ENCODE data around the gene NFIB. TPM values are rescaled to one million over a fixed set of nuclear protein-coding genes. Genes with fewer than 3 reads are reported as not detected.

NFIB gene
- total RNA-seq, 1 experiment from 2014 or later: 0.61 TPM

GRCh38 chr9:14037331-14037730 lies 276.6 kb downstream of the NFIB start:
- Mint-ChIP-seq H3K4me1 (ENCODE audit: low read depth, unreplicated experiment) (no peaks in the 10 kb centered on the region), H3K9me3 (ENCODE audit: unreplicated experiment) (no peaks in the 10 kb centered on the region), H3K4me3 (ENCODE audit: unreplicated experiment) (no peak overlapping the region), H3K27ac (ENCODE audit: unreplicated experiment) (no peak overlapping the region), H3K27me3 (ENCODE audit: insufficient read depth, unreplicated experiment) (peaks cover 2% of the 10 kb centered on the region), H3K36me3 (ENCODE audit: insufficient read depth, unreplicated experiment) (no peaks in the 10 kb centered on the region)
- Histone ChIP-seq H3K9me3 (no peaks in the 10 kb centered on the region), H3K4me1 (no peaks in the 10 kb centered on the region), H3K27me3 (replicated peaks; ENCODE audit: control insufficient read depth, insufficient read depth, low read length) (no peaks in the 10 kb centered on the region), H3K4me3 (ENCODE audit: low read depth, low read length) (no peak overlapping the region), H3K36me3 (ENCODE audit: control insufficient read depth, insufficient read depth, low read length) (no peaks in the 10 kb centered on the region)
- intact Hi-C loops (cut with micrococcal nuclease; ENCODE audit: unreplicated experiment): no loop called here
- TF ChIP-seq, protein P1, sequence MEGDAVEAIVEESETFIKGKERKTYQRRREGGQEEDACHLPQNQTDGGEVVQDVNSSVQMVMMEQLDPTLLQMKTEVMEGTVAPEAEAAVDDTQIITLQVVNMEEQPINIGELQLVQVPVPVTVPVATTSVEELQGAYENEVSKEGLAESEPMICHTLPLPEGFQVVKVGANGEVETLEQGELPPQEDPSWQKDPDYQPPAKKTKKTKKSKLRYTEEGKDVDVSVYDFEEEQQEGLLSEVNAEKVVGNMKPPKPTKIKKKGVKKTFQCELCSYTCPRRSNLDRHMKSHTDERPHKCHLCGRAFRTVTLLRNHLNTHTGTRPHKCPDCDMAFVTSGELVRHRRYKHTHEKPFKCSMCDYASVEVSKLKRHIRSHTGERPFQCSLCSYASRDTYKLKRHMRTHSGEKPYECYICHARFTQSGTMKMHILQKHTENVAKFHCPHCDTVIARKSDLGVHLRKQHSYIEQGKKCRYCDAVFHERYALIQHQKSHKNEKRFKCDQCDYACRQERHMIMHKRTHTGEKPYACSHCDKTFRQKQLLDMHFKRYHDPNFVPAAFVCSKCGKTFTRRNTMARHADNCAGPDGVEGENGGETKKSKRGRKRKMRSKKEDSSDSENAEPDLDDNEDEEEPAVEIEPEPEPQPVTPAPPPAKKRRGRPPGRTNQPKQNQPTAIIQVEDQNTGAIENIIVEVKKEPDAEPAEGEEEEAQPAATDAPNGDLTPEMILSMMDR (IDR thresholded peaks at IDR 0.05; ENCODE audit: insufficient read depth in 1 of 2, low read depth in 1 of 2, low read length in 1 of 2, severe bottlenecking in 1 of 2, unreplicated experiment in 1 of 2): no peak
- DNase-seq: no peak
- POLR2A ChIA-PET: no interaction called here
- CTCF ChIA-PET: no interaction called here
- no TSS peak for BruUV-seq (replicated peaks)

DNA sequence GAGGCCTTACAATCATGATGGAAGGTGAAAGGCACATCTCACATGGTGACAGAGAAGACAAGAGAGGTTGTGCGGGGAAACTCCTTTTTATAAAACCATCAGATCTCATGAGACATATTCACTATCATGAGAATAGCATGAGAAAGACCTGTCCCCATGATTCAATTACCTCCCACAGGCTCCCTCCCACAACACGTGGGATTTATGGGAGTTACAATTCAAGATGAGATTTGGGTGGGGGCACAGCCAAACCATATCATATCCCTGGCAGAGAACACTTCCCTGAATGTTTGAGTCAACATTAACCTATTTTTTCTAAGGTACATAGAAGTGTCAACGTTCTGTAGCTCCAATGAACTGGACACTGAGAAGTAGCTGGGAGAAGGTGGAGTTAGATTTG lies 280.9 kb downstream of the NFIB start:
- no peaks in the 10 kb centered on the region for H3K27me3 Mint-ChIP-seq (ENCODE audit: insufficient read depth, unreplicated experiment)

More for the DNA sequence above, 280.9 kb downstream of the NFIB start:
- ChIA-PET POLR2A (no interaction called here), CTCF (no interaction called here)
- Mint-ChIP-seq H3K9me3 (ENCODE audit: unreplicated experiment) (no peaks in the 10 kb centered on the region), H3K27ac (ENCODE audit: unreplicated experiment) (no peak overlapping the region), H3K4me1 (ENCODE audit: low read depth, unreplicated experiment) (no peaks in the 10 kb centered on the region), H3K4me3 (ENCODE audit: unreplicated experiment) (no peak overlapping the region), H3K36me3 (ENCODE audit: insufficient read depth, unreplicated experiment) (no peaks in the 10 kb centered on the region)
- TF ChIP-seq, protein P1 (IDR thresholded peaks at IDR 0.05; ENCODE audit: insufficient read depth in 1 of 2, low read depth in 1 of 2, low read length in 1 of 2, severe bottlenecking in 1 of 2, unreplicated experiment in 1 of 2): no peak
- no TSS peak for BruUV-seq (replicated peaks)
- no peak for DNase-seq
- Histone ChIP-seq H3K36me3 (ENCODE audit: control insufficient read depth, insufficient read depth, low read length) (no peaks in the 10 kb centered on the region), H3K4me1 (no peaks in the 10 kb centered on the region), H3K4me3 (ENCODE audit: low read depth, low read length) (no peak overlapping the region), H3K9me3 (no peaks in the 10 kb centered on the region), H3K27me3 (replicated peaks; ENCODE audit: control insufficient read depth, insufficient read depth, low read length) (no peaks in the 10 kb centered on the region)
- intact Hi-C loops (cut with micrococcal nuclease; ENCODE audit: unreplicated experiment): no loop called here
